Sigmoid colon (tissue), 7 donors: ENCODE data around the gene CDPF1. TPM values are rescaled to one million over a fixed set of nuclear protein-coding genes. Genes with fewer than 3 reads are reported as not detected.
A peak's percentile ranks its signal among the peaks of the same experiment; 100 is the strongest.

ENCODE experiments used
- DNase-seq: peaks from one replicate; pipeline ENCODE4 v3.0.0-alpha.2; 2019
- H3K27ac ChIP-seq, 4 donors: fragments of 200-600 bp; sonication (generic); one replicate each; pipeline ENCODE4 v1.5.1; 2016 to 2019; ENCODE audit warnings: mild to moderate bottlenecking in 1 of 4
- H3K27me3 ChIP-seq, 3 donors: fragments of 200-600 bp; sonication (generic); one replicate each; pipeline ENCODE4 v1.5.1; 2019; ENCODE audit warnings: mild to moderate bottlenecking in 1 of 3
- H3K36me3 ChIP-seq, 4 donors: fragments of 200-600 bp; sonication (generic); one replicate each; pipeline ENCODE4 v1.5.1; 2016 to 2019
- H3K4me1 ChIP-seq, 4 donors: fragments of 200-600 bp; sonication (generic); one replicate each; pipeline ENCODE4 v1.5.1; 2017 to 2019
- H3K4me3 ChIP-seq, 4 donors: fragments of 200-600 bp; sonication (generic); one replicate each; pipeline ENCODE4 v1.5.1; 2017 to 2019; ENCODE audit warnings: mild to moderate bottlenecking in 2 of 4, moderate library complexity in 1 of 4
- H3K9me3 ChIP-seq, 4 donors: fragments of 200-600 bp in 3 of 4; sonication (generic) in 3 of 4; one replicate each; pipeline versions ENCODE4 v1.5.1 to v1.6.1; 2013 to 2019
- EP300 ChIP-seq, 4 donors: sonication (generic); formaldehyde crosslinking; IDR thresholded peaks; one replicate each; pipeline ENCODE4 v1.6.1; 2017; ENCODE audit warnings: antibody characterized with exemption in 4 of 4
- POLR2A ChIP-seq, 2 donors: fragments of 450-650 bp; IDR thresholded peaks; one replicate each; pipeline ENCODE4 v1.6.1; 2016; ENCODE audit warnings: antibody characterized with exemption in 2 of 2, mild to moderate bottlenecking in 2 of 2, moderate library complexity in 2 of 2
- POLR2AphosphoS5 ChIP-seq, 4 donors: sonication (generic); formaldehyde crosslinking; IDR thresholded peaks; one replicate each; pipeline ENCODE4 v1.6.1; 2017; ENCODE audit warnings: antibody characterized with exemption in 4 of 4
- WGBS, 2 donors: extraction: QIAGEN DNeasy Blood & Tissue Kit; methylation state at CpG; one replicate each; pipeline ENCODE4 v1.1.7; 2013; 5-methylcytosine and 5-hydroxymethylcytosine counted together
- intact Hi-C: fragments of 100-400 bp; cut with DNase I; formaldehyde crosslinking; loops from one replicate; pipeline ENCODE4 v1.15.1; 2023
- polyA plus RNA-seq, 3 donors: library from polyadenylated mRNA; stranded (reverse); fragments of 200-250 nt; gene quantifications; one replicate each; pipeline ENCODE4 v1.2.3, GENCODE V29; 2013
- total RNA-seq, 4 donors: library from RNA; depleted of rRNA; stranded (reverse); fragments of >200 nt; gene quantifications; one replicate each; pipeline ENCODE4 v1.1.0, GENCODE V29; 2016
- TF ChIP-seq, protein P1 (sequence below), 4 experiments: fragments of 450-650 bp in 3 of 4; fragments of 200-600 bp in 1 of 4; IDR thresholded peaks; one replicate each; pipeline ENCODE4 v1.5.1; 2016 to 2019; ENCODE audit warnings: antibody characterized with exemption in 4 of 4, mild to moderate bottlenecking in 3 of 4, moderate library complexity in 2 of 4
- donor health status: healthy with polysubstance abuse.
- donor health status: Bipolar disorder and iron deficiency.
- donor health status: healthy.

Gene CDPF1
- total and polyA plus RNA-seq, 7 donors: 7.9 to 18.9 (median 15.8) TPM

DNA sequence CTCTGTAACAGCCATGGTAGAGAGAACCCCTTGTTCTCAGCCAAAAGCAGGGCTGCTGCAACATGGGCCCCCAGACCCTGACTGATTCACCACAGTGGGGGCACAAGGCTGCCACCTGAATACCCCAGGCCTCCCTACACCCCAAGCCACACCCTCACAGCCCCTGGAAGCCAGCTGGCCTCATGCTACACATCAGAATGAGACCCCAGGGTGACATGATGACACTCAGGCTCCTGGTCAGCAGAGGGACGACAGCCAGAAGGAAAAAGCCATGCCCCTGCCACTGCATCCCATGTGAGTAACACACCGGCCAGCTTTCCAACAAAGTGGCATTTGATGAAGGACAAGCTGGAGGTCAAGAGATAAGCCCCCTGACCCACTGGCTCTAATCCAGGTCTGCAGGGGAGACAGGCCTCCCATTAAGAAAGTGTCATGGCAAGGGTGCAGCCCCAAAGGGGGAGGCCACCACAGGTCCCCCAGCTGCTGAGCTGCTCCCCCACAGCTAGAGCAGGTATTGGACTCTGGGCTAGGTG lies 2.6 kb downstream of the CDPF1 start:
- peaks cover 0 to 47% (median 31%) of the 10 kb centered on the region in 4 donors for H3K4me1 ChIP-seq
- WGBS, 2 donors: 95 to 96% methylated on average over 2 of the region's 2 CpGs

GRCh38 chr22:46246178-46246577 lies 3.9 kb downstream of the CDPF1 start:
- no peak for DNase-seq
- Histone ChIP-seq H3K27me3 (no peaks in the 10 kb centered on the region), H3K36me3 (peaks cover 0 to 22% (median 4%) of the 10 kb centered on the region in 4 donors), H3K9me3 (no peaks in the 10 kb centered on the region), H3K4me1 (peaks cover 0 to 43% (median 30%) of the 10 kb centered on the region in 4 donors), H3K4me3 (no peak overlapping the region), H3K27ac (peak overlapping the region in 2 of 4 donors; percentile 57 to 60)
- no peak for TF ChIP-seq EP300 (IDR thresholded peaks at IDR 0.05)
- WGBS, 2 donors: 95 to 96% methylated on average over 10 of the region's 10 CpGs
- intact Hi-C loops: loop anchor here (5.0 kb wide), 1 partner anchor 94 kb away; the partner anchor contains the start of gene PPARA

More for the DNA sequence above, 2.6 kb downstream of the CDPF1 start:
- no peak overlapping the region for H3K27ac ChIP-seq
- H3K9me3 ChIP-seq: no peaks in the 10 kb centered on the region
- TF ChIP-seq POLR2A (IDR thresholded peaks at IDR 0.05): no peak
- no peak for TF ChIP-seq POLR2AphosphoS5 (IDR thresholded peaks at IDR 0.05)
- no peak for TF ChIP-seq EP300 (IDR thresholded peaks at IDR 0.05)
- TF ChIP-seq, protein P1, sequence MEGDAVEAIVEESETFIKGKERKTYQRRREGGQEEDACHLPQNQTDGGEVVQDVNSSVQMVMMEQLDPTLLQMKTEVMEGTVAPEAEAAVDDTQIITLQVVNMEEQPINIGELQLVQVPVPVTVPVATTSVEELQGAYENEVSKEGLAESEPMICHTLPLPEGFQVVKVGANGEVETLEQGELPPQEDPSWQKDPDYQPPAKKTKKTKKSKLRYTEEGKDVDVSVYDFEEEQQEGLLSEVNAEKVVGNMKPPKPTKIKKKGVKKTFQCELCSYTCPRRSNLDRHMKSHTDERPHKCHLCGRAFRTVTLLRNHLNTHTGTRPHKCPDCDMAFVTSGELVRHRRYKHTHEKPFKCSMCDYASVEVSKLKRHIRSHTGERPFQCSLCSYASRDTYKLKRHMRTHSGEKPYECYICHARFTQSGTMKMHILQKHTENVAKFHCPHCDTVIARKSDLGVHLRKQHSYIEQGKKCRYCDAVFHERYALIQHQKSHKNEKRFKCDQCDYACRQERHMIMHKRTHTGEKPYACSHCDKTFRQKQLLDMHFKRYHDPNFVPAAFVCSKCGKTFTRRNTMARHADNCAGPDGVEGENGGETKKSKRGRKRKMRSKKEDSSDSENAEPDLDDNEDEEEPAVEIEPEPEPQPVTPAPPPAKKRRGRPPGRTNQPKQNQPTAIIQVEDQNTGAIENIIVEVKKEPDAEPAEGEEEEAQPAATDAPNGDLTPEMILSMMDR (IDR thresholded peaks at IDR 0.05): no peak
- intact Hi-C loops: loop anchor here (5.0 kb wide), 1 partner anchor 95 kb away; the partner anchor contains the start of gene PPARA
- DNase-seq: no peak
- no peak overlapping the region for H3K4me3 ChIP-seq
- H3K36me3 ChIP-seq: peaks cover 0 to 22% (median 4%) of the 10 kb centered on the region in 4 donors
- no peaks in the 10 kb centered on the region for H3K27me3 ChIP-seq

DNA sequence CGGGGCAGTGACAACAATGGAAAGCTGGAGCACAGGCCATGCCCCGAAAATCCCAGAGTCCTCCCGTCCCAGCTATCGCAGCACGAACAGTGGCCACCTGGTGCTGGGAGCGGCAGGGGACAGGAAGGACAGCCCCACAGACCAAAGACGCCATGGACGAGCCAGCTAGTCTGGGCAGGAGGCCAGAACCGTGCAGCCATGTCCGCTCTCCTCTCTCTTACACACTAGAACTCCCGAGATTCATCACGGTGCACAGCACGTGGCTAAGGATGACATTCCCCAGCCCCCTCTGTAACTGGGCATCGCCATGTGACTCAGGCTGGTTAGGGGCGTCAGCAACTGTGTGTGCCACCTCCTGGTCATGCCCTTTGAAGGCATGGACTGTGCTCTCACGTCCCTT lies 4.6 kb downstream of the CDPF1 start:
- Histone ChIP-seq H3K36me3 (peaks cover 0 to 22% (median 4%) of the 10 kb centered on the region in 4 donors), H3K9me3 (no peaks in the 10 kb centered on the region), H3K27me3 (no peaks in the 10 kb centered on the region), H3K4me1 (peaks cover 0 to 36% (median 24%) of the 10 kb centered on the region in 4 donors), H3K27ac (peak overlapping the region in 3 of 4 donors; percentile 16 to 60 (median 57)), H3K4me3 (no peak overlapping the region)
- TF ChIP-seq EP300 (IDR thresholded peaks at IDR 0.05): no peak
- no peak for TF ChIP-seq POLR2A (IDR thresholded peaks at IDR 0.05)
- no peak for TF ChIP-seq POLR2AphosphoS5 (IDR thresholded peaks at IDR 0.05)
- TF ChIP-seq, protein P1 (IDR thresholded peaks at IDR 0.05): no peak
- DNase-seq: no peak
- intact Hi-C loops: loop anchor here (5.0 kb wide), 1 partner anchor 93 kb away; the partner anchor contains the start of gene PPARA
- WGBS, 2 donors: 51 to 77% methylated on average over 16 of the region's 16 CpGs

DNA sequence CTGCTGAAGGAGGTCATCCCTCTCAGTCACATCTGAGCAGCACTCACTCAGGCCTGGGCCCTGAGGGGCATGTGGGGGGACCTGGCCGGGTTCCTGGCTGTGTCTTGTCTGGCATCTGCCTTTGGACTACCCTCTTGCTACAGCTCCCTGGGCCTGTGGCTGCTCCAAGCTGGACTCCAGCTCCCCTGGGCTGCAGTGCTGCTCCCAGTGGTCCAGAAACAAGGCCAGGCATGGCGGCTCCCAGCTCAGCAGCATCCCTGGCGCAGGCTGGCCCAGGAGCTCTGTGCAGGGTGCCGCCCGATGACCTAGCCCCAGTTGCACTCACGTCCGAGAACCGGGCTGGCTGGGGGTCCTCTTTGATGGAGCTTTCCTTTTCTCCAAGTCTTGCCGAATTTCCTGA lies 5.3 kb downstream of the CDPF1 start:
- peak overlapping the region in 1 of 4 donors; percentile 57 for H3K27ac ChIP-seq
- no peaks in the 10 kb centered on the region for H3K27me3 ChIP-seq
- WGBS, 2 donors: 94 to 95% methylated on average over 9 of the region's 9 CpGs
- no peak for TF ChIP-seq POLR2AphosphoS5 (IDR thresholded peaks at IDR 0.05)
- no peak for TF ChIP-seq POLR2A (IDR thresholded peaks at IDR 0.05)
- TF ChIP-seq EP300 (IDR thresholded peaks at IDR 0.05): no peak
- TF ChIP-seq, protein P1 (IDR thresholded peaks at IDR 0.05): no peak
- no peak overlapping the region for H3K4me3 ChIP-seq
- H3K36me3 ChIP-seq: peaks cover 0 to 27% (median 4%) of the 10 kb centered on the region in 4 donors
- intact Hi-C loops: loop anchor here (5.0 kb wide), 1 partner anchor 92 kb away; the partner anchor contains the start of gene PPARA
- H3K9me3 ChIP-seq: no peaks in the 10 kb centered on the region
- H3K4me1 ChIP-seq: peaks cover 0 to 35% (median 23%) of the 10 kb centered on the region in 4 donors
- no peak for DNase-seq

DNA sequence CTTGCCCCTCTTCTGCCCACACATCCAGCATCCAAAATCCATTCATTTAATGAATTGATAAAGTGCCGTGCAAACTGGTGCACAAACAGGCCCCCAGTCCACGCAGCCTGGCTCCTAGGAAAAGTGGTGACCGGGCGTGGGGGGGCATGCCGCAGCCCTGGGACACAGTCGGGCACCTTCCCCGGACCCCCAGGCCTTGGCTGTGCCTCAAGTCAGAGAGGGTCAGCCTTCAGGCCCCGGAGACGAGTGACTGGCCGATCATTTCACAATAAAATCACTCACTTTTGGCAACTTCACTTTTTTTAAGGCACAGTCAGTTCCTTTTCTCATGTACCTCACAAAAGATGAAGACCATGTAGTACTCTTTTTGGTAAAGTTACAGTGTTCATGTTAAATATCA lies 8.0 kb downstream of the CDPF1 start:
- Histone ChIP-seq H3K4me3 (no peak overlapping the region), H3K36me3 (peaks cover 0 to 36% (median 4%) of the 10 kb centered on the region in 4 donors), H3K9me3 (no peaks in the 10 kb centered on the region), H3K27me3 (no peaks in the 10 kb centered on the region), H3K4me1 (peaks cover 0 to 37% (median 27%) of the 10 kb centered on the region in 4 donors), H3K27ac (no peak overlapping the region)
- TF ChIP-seq, protein P1 (IDR thresholded peaks at IDR 0.05): no peak
- TF ChIP-seq POLR2A (IDR thresholded peaks at IDR 0.05) (no peak), EP300 (IDR thresholded peaks at IDR 0.05) (no peak), POLR2AphosphoS5 (IDR thresholded peaks at IDR 0.05) (no peak)
- 84 to 92% methylated on average over 10 of the region's 10 CpGs for WGBS, 2 donors
- no peak for DNase-seq
- intact Hi-C loops: no loop called here
